ENCODE data around the gene RIPK4. TPM values are rescaled to one million over a fixed set of nuclear protein-coding genes. Genes with fewer than 3 reads are reported as not detected.

The RIPK4 gene
- total RNA-seq, 1 donor from 2014 or later, result 2.9 TPM

DNA sequence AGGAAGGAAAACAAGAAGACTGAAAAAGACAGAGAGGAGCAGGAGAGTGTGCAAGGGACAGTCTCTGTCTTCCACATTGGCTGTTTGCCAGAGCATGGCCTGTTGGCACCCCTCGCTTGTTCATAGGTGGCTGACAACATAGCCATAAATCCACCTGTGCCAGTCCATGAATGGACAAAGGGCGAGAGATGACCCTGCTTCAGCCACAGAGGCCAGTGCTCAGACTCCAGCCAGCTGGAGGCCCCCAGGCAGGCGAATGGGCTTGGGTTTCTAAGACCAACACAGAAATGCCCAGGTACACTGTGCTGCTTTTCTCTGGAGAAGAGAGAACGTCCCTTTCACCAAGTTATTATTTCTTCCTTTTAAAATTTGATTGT is 60.6 kb downstream of the RIPK4 start:
- Mint-ChIP-seq H3K27ac (ENCODE audit: unreplicated experiment) (no peak overlapping the region), H3K36me3 (ENCODE audit: unreplicated experiment) (peaks cover 5% of the 10 kb centered on the region), H3K4me3 (ENCODE audit: unreplicated experiment) (no peak overlapping the region), H3K27me3 (ENCODE audit: unreplicated experiment) (peaks cover 7% of the 10 kb centered on the region), H3K9me3 (ENCODE audit: unreplicated experiment) (peaks cover 4% of the 10 kb centered on the region), H3K4me1 (ENCODE audit: low read depth, unreplicated experiment) (peaks cover 2% of the 10 kb centered on the region)
- TF ChIP-seq, protein P1, sequence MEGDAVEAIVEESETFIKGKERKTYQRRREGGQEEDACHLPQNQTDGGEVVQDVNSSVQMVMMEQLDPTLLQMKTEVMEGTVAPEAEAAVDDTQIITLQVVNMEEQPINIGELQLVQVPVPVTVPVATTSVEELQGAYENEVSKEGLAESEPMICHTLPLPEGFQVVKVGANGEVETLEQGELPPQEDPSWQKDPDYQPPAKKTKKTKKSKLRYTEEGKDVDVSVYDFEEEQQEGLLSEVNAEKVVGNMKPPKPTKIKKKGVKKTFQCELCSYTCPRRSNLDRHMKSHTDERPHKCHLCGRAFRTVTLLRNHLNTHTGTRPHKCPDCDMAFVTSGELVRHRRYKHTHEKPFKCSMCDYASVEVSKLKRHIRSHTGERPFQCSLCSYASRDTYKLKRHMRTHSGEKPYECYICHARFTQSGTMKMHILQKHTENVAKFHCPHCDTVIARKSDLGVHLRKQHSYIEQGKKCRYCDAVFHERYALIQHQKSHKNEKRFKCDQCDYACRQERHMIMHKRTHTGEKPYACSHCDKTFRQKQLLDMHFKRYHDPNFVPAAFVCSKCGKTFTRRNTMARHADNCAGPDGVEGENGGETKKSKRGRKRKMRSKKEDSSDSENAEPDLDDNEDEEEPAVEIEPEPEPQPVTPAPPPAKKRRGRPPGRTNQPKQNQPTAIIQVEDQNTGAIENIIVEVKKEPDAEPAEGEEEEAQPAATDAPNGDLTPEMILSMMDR (IDR thresholded peaks at IDR 0.05; ENCODE audit: partially characterized antibody, unreplicated experiment), result no peak
- DNase-seq, result no peak

GRCh38 chr21:41705546-41706262 is 61.1 kb downstream of the RIPK4 start:
- Mint-ChIP-seq H3K36me3 (ENCODE audit: unreplicated experiment) (peaks cover 9% of the 10 kb centered on the region), H3K9me3 (ENCODE audit: unreplicated experiment) (peaks cover 4% of the 10 kb centered on the region), H3K27ac (ENCODE audit: unreplicated experiment) (no peak overlapping the region), H3K4me3 (ENCODE audit: unreplicated experiment) (no peak overlapping the region), H3K27me3 (ENCODE audit: unreplicated experiment) (peaks cover 6% of the 10 kb centered on the region), H3K4me1 (ENCODE audit: low read depth, unreplicated experiment) (no peaks in the 10 kb centered on the region)
- no peak for DNase-seq
- TF ChIP-seq, protein P1 (IDR thresholded peaks at IDR 0.05; ENCODE audit: partially characterized antibody, unreplicated experiment), result no peak

- peaks cover 6% of the 10 kb centered on the region for H3K27me3 Mint-ChIP-seq (ENCODE audit: unreplicated experiment)
- peaks cover 5% of the 10 kb centered on the region for H3K9me3 Mint-ChIP-seq (ENCODE audit: unreplicated experiment)
- H3K4me3 Mint-ChIP-seq (ENCODE audit: unreplicated experiment), result no peak overlapping the region
- no peak for DNase-seq
- no peak overlapping the region for H3K27ac Mint-ChIP-seq (ENCODE audit: unreplicated experiment)
- TF ChIP-seq, protein P1 (IDR thresholded peaks at IDR 0.05; ENCODE audit: partially characterized antibody, unreplicated experiment), result no peak
- H3K36me3 Mint-ChIP-seq (ENCODE audit: unreplicated experiment), result peaks cover 12% of the 10 kb centered on the region
- H3K4me1 Mint-ChIP-seq (ENCODE audit: low read depth, unreplicated experiment), result no peaks in the 10 kb centered on the region
Measured at GRCh38 chr21:41703857-41704501, 62.9 kb downstream of the RIPK4 start.

DNA sequence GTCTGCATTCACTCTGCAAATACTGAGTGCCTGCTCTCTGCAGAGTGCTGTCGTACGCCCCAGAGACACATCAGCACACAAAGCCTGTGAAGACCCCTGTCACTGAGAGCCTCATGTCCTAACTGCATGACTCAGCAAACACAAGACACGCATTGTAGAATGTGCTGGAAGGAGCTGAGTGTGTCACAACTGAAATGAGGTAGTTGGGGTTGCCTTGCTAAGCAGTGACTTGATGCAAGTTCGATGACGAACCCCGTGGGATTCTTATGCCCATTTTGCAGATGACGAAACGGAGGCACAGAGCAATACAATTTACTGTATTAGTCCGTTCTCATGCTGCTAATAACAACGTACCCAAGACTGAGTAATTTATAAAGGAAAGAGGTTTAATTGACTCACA is 65.1 kb downstream of the RIPK4 start:
- no peak overlapping the region for H3K4me3 Mint-ChIP-seq (ENCODE audit: unreplicated experiment)
- peaks cover 7% of the 10 kb centered on the region for H3K27me3 Mint-ChIP-seq (ENCODE audit: unreplicated experiment)
- no peak overlapping the region for H3K27ac Mint-ChIP-seq (ENCODE audit: unreplicated experiment)
- TF ChIP-seq, protein P1 (IDR thresholded peaks at IDR 0.05; ENCODE audit: partially characterized antibody, unreplicated experiment), result no peak
- peaks cover 11% of the 10 kb centered on the region for H3K36me3 Mint-ChIP-seq (ENCODE audit: unreplicated experiment)
- no peaks in the 10 kb centered on the region for H3K4me1 Mint-ChIP-seq (ENCODE audit: low read depth, unreplicated experiment)
- peaks cover 7% of the 10 kb centered on the region for H3K9me3 Mint-ChIP-seq (ENCODE audit: unreplicated experiment)
- no peak for DNase-seq

DNA sequence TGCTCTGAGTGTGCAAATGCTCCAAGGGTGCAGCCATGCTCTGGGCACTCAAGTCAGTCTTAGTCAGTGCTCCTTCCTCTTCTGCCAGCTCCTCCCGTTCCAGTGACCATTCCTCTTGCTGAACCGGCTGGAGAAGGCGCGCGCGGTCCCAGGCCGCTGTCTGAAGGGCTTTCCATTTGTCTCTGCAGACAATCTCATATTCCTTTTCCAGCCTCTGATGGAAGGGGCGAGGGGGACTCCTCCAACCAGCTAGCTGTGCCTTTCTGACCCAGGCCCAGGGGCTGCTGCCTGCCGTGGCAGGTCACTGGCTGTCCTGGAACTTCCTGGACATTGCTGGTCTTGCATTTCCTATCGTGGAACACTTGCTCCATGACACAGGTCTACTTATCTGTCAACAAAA is 67.5 kb downstream of the RIPK4 start:
- peaks cover 6% of the 10 kb centered on the region for H3K27me3 Mint-ChIP-seq (ENCODE audit: unreplicated experiment)
- peaks cover 7% of the 10 kb centered on the region for H3K9me3 Mint-ChIP-seq (ENCODE audit: unreplicated experiment)
- TF ChIP-seq, protein P1 (IDR thresholded peaks at IDR 0.05; ENCODE audit: partially characterized antibody, unreplicated experiment), result no peak
- H3K4me3 Mint-ChIP-seq (ENCODE audit: unreplicated experiment), result no peak overlapping the region
- H3K4me1 Mint-ChIP-seq (ENCODE audit: low read depth, unreplicated experiment), result no peaks in the 10 kb centered on the region
- H3K36me3 Mint-ChIP-seq (ENCODE audit: unreplicated experiment), result peaks cover 8% of the 10 kb centered on the region
- H3K27ac Mint-ChIP-seq (ENCODE audit: unreplicated experiment), result no peak overlapping the region
- DNase-seq, result no peak

All from glutamatergic neuron (in vitro differentiated cells).